ENCODE results near the gene OSBPL9.

Gene OSBPL9

GRCh38 chr1:51648180-51649109, 31.6 kb downstream of the OSBPL9 start:
- TF ChIP-seq CTCF (IDR thresholded peaks at IDR 0.05; ENCODE audit: insufficient read depth, low read length, poor library complexity, severe bottlenecking): no peak
- H3K4me3 ChIP-seq (replicated peaks; ENCODE audit: low read depth, low read length): no peak overlapping the region
- no peaks in the 10 kb centered on the region for H3K27me3 ChIP-seq (replicated peaks; ENCODE audit: control insufficient read depth, insufficient read depth, low read length)
- H3K36me3 ChIP-seq (ENCODE audit: control insufficient read depth, insufficient read depth, low read length): no peaks in the 10 kb centered on the region
- DNase-seq (ENCODE audit: extremely low read depth, insufficient read length): no peak

- Histone ChIP-seq H3K27me3 (replicated peaks; ENCODE audit: control insufficient read depth, insufficient read depth, low read length) (no peaks in the 10 kb centered on the region), H3K4me3 (replicated peaks; ENCODE audit: low read depth, low read length) (no peak overlapping the region), H3K36me3 (ENCODE audit: control insufficient read depth, insufficient read depth, low read length) (no peaks in the 10 kb centered on the region)
- no peak for DNase-seq (ENCODE audit: extremely low read depth, insufficient read length)
- TF ChIP-seq CTCF (IDR thresholded peaks at IDR 0.05; ENCODE audit: insufficient read depth, low read length, poor library complexity, severe bottlenecking): no peak
These were observed 32.8 kb downstream of the OSBPL9 start for GRCh38 chr1:51649593-51650091.

- Histone ChIP-seq H3K27me3 (replicated peaks; ENCODE audit: control insufficient read depth, insufficient read depth, low read length) (no peaks in the 10 kb centered on the region), H3K4me3 (replicated peaks; ENCODE audit: low read depth, low read length) (no peak overlapping the region), H3K36me3 (ENCODE audit: control insufficient read depth, insufficient read depth, low read length) (no peaks in the 10 kb centered on the region)
- TF ChIP-seq CTCF (IDR thresholded peaks at IDR 0.05; ENCODE audit: insufficient read depth, low read length, poor library complexity, severe bottlenecking): no peak
- no peak for DNase-seq (ENCODE audit: extremely low read depth, insufficient read length)
These were observed 33.3 kb downstream of the OSBPL9 start for GRCh38 chr1:51650198-51650597.

GRCh38 chr1:51651552-51651942, 34.7 kb downstream of the OSBPL9 start:
- Histone ChIP-seq H3K4me3 (replicated peaks; ENCODE audit: low read depth, low read length) (no peak overlapping the region), H3K36me3 (ENCODE audit: control insufficient read depth, insufficient read depth, low read length) (no peaks in the 10 kb centered on the region), H3K27me3 (replicated peaks; ENCODE audit: control insufficient read depth, insufficient read depth, low read length) (no peaks in the 10 kb centered on the region)
- no peak for DNase-seq (ENCODE audit: extremely low read depth, insufficient read length)
- no peak for TF ChIP-seq CTCF (IDR thresholded peaks at IDR 0.05; ENCODE audit: insufficient read depth, low read length, poor library complexity, severe bottlenecking)

- no peak for TF ChIP-seq CTCF (IDR thresholded peaks at IDR 0.05; ENCODE audit: insufficient read depth, low read length, poor library complexity, severe bottlenecking)
- DNase-seq (ENCODE audit: extremely low read depth, insufficient read length): no peak
- Histone ChIP-seq H3K27me3 (replicated peaks; ENCODE audit: control insufficient read depth, insufficient read depth, low read length) (no peaks in the 10 kb centered on the region), H3K4me3 (replicated peaks; ENCODE audit: low read depth, low read length) (no peak overlapping the region), H3K36me3 (ENCODE audit: control insufficient read depth, insufficient read depth, low read length) (no peaks in the 10 kb centered on the region)
These were observed 35.7 kb downstream of the OSBPL9 start for GRCh38 chr1:51652599-51652998.
